Measurements from ENCODE around the gene TMEM87B.
"Not testable (repeated sequence)": the region's sequence is repeated elsewhere in the genome, so short reads cannot be mapped to it uniquely, and the experiment has no call there.

The TMEM87B gene

DNA sequence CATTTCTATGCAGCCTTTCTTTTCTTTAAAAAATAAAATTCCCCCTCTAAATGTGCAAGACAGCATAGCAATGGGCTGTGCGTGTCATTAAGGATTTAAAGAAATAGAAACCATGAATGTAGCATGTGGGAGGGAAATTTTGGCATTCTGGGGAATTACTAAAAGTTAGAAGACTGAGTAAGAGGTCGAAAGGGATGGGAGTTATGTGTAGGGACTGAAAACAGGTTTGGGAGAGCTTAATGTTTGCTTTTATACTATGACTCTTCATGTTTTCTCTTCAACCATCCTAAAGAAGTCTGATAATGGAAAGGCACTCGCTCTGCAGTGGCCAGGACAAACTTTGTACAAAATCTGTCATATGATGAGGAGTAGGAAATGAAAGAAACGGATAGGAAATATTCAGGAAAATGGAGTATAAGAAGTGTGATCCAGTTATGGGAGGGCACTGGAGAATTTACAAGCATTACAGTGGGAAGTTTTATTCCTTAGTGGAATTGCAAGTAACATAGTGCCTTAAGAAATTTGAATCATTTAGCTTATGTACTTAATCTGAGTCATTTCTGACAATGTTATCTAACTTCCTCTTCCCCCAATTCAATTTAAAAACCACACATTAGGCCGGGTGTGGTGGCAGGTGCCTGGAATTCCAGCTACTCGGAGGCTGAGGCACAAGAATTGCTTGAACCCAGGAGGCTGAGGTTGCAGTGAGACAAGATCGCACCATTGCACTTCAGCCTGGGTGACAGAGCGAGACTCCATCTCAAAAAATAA lies 20.6 kb downstream of the TMEM87B start:
- no peak for DNase-seq

DNA sequence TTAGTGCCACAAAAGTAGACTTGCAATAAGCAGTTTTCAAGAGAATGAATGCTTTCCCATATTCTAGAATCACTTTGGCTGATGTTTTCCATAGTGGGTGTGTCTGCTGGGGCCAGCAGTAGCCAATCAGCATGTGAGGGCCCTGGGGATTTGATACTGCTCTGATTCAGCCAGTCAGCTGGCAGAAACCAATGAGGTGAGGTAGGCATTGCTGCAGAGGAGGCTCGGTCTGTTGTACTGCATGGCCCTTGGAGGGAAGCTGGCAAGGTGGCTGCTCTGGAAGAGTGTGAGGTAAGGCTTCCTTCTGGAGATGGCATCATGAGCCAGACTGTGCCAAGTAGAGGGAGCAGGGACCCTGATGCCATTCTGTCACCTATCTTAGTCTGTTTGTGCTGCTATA lies 22.7 kb downstream of the TMEM87B start:
- no peak for DNase-seq

GRCh38 chr2:112081262-112081661 lies 26.2 kb downstream of the TMEM87B start:
- DNase-seq: no peak

- no peak for DNase-seq
These were observed 29.8 kb downstream of the TMEM87B start for GRCh38 chr2:112084689-112085374.

GRCh38 chr2:112085375-112085730 lies 30.3 kb downstream of the TMEM87B start:
- no peak for DNase-seq

- no peak for DNase-seq
These were observed 31.0 kb downstream of the TMEM87B start for GRCh38 chr2:112085916-112086669.

DNA sequence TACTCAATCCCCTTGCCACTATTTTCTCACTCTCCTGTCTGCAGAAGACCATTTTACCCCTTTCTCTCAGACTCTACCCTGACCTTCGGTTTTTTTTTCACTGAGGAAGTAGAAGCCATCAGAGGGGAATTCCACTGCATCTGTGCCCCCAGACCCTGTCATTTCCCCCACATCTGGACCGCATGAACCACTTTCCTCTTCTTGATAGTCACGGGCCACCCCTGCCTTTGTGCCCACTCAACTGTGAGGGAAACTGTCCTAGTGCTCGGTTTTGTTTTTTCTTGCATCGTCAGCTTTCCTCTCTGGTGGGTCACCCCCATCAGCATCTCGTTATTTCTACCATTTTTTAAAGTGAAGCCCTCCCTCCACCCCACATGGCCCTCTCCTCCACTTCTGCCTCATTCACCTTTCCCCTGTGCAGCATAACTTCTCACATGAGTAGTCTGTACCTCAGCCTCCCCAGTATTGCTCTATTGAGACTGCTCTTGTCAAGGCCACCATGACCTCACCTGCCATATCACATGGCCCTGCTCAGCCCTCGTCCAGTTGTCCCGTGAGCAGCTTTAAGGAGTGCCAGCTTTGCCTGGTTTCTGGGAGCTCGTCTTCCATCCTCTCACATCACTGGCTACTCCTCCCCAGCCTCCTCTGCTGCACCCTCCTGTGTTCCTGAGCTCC lies 32.4 kb downstream of the TMEM87B start:
- DNase-seq: no peak

DNA sequence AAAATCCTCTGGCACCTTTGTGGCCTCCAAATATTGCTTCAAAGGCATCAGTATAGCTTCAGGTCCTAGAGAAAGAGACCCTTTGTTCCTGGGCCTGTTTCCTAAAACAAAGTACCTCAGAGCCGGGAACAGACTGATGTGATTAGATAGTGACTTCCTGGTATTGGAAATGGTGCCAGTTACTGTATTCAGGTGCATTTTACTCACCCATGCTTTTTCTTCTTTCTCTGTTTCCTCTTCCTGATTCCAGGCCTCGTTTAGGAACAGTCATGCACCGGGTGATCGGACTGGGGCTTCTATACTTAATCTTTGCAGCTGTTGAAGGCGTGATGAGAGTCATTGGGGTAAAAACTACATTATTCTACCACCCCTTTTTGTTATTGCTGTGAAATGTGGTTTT lies 34.3 kb downstream of the TMEM87B start:
- DNase-seq: no peak

GRCh38 chr2:112092286-112093041 lies 37.4 kb downstream of the TMEM87B start:
- peak; percentile 86 for DNase-seq

- DNase-seq: no peak
These were observed 38.1 kb downstream of the TMEM87B start for GRCh38 chr2:112093216-112093615.

DNA sequence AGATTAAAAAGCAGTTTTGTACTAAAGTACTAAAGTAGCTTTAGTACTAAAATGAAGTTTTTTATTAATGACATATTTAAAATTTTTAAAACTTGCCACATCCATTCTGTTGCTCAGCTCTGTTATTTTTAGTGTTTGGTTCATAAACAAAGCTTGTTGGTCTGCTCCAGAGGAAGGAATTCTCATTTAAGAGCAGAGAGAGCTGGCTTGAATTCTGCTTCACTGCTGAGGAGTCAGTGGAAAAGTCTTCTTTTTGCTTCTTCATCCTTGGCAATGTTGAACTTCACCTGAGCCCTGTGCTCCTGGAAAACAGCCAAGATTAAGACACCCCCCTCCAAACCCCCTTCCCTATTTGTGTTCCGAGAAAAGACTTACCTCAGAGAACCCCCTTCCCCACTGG lies 40.6 kb downstream of the TMEM87B start:
- no peak for DNase-seq

DNA sequence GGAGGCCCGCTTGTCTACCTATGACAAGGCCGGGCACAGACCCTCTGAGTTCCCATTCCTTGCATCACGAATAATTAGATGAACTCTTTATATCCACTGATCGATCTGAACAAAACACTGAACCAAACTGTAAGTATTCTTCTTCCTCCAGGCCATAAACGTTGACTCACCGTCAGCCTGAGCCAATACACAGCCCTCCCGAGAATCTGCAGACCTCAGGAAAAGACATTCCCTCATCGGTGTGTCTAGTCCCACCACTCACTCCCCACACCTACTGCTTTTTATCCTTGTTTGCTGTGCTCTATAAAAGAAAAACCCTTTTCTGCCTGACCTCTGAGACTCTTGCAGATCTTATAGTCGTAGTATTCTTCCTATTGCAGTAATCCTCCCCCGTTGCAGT lies 41.0 kb downstream of the TMEM87B start:
- no peak for DNase-seq

- no peak for DNase-seq
These were observed 53.2 kb downstream of the TMEM87B start for GRCh38 chr2:112108178-112108832.

- DNase-seq: no peak
These were observed 54.2 kb downstream of the TMEM87B start for GRCh38 chr2:112109278-112109677.

- no peak for DNase-seq
These were observed 55.9 kb downstream of the TMEM87B start for GRCh38 chr2:112110966-112111365.

GRCh38 chr2:112113354-112113753 lies 58.3 kb downstream of the TMEM87B start:
- DNase-seq: not testable (repeated sequence)

DNA sequence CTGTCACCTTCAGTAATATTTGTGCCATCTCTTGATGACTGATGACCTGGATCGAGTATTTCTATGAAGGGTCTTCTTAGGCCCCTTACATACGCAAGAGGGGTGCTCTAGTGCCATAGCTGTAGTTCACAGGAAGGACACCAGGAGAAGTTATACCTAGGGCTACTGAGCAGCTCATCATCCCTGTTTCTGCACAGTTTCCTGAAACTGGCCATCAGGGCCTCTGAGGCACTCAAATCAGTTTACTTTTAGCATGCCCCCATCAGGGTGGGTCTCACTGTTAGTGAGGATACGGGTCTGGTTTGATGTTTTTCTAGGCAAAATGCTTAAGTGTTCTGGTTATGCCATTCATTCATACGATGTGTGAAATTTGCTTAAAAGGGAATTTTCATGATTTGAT lies 63.1 kb downstream of the TMEM87B start:
- DNase-seq: no peak

DNA sequence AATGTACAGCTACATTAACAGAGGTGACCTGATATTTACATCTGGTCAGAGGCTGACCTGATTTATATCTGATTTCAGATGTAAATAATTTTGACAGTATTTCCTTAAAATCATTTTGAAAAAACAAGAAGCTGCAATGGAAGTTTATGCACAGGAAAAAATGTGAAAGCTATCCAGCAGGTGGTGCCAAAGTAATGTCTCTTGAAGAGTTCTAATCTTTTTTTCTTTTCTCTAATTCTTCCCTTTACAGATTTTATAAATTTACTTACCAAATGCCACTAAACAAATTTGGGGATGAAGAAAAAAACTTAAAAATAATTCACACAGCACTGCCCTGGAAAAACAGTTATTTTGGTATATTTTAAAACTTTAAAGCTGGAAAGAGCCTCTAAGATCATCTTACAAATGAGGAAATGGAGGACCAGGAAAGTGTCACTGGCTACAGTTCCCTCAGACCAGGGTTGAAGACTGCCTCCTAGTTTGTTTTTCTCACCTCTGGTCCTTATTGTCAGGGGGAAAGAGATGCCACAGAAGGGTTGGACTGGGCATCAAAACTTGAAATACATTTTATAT lies 66.7 kb downstream of the TMEM87B start:
- peak; percentile 48 for DNase-seq

GRCh38 chr2:112129060-112129459 lies 74.0 kb downstream of the TMEM87B start:
- no peak for DNase-seq

DNA sequence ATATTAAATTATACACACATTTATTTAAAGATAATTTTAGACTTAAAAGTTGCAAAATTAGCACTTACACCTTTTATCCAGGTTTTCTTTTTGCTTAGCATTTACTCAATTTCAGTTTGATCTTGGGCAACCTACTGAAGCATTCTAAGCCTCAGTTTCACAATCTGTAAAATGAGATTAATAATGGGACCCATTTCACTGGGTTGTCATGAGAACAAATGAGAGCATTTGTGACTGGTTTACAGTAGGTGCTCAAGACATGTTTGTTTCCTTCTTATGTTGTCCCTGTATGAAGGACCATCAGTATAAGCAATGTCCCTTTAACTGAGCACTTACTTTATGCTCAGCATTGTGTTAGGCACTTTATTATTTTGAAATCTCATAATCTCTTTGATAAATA lies 78.3 kb downstream of the TMEM87B start:
- DNase-seq: no peak

DNA sequence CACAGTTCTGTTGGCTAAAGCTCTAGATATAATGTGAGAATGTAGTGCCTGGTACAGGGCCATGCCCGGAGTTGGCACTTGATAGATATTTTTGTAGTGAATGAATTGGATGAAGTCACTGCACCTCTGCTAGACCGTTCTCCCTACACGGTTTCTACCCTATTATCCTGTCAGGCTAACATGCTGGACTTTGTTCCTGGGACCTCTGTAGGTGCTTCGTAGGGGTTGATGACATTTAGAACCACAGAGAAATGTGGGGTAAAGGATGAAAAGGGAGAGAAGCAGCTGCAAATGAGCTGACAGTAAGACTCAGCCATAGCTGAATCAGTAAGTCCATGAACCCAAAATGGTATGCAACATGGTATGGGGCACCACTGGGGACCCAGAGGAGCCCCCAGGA lies 79.1 kb downstream of the TMEM87B start:
- no peak for DNase-seq

GRCh38 chr2:112136096-112136495 lies 81.0 kb downstream of the TMEM87B start:
- DNase-seq: no peak

Data from fibroblast of skin of right quadriceps (primary cell).